Measurements from ENCODE around the gene PROCA1.
A peak's percentile ranks its signal among the peaks of the same experiment; 100 is the strongest.

PROCA1 gene

GRCh38 chr17:28705728-28706334 is 5.9 kb downstream of the PROCA1 start:
- DNase-seq: no peak

- no peak for DNase-seq
Observed at GRCh38 chr17:28705074-28705659, 6.5 kb downstream of the PROCA1 start.

- no peak for DNase-seq
Observed at GRCh38 chr17:28704219-28704858, 7.3 kb downstream of the PROCA1 start.

GRCh38 chr17:28703552-28704218 is 8.0 kb downstream of the PROCA1 start:
- DNase-seq: no peak

GRCh38 chr17:28702752-28703150 is 8.9 kb downstream of the PROCA1 start:
- no peak for DNase-seq

GRCh38 chr17:28702026-28702751 is 9.5 kb downstream of the PROCA1 start:
- no peak for DNase-seq

GRCh38 chr17:28700830-28701492 is 10.7 kb downstream of the PROCA1 start:
- DNase-seq: no peak

GRCh38 chr17:28700278-28700677 is 11.4 kb downstream of the PROCA1 start:
- DNase-seq: no peak

GRCh38 chr17:28698253-28698941 is 13.3 kb downstream of the PROCA1 start:
- no peak for DNase-seq

GRCh38 chr17:28693869-28694268 is 17.8 kb downstream of the PROCA1 start:
- no peak for DNase-seq

- DNase-seq: no peak
Observed at GRCh38 chr17:28689011-28689410, 22.7 kb downstream of the PROCA1 start.

GRCh38 chr17:28688481-28688880 is 23.2 kb downstream of the PROCA1 start:
- DNase-seq: no peak

GRCh38 chr17:28686296-28686695 is 25.4 kb downstream of the PROCA1 start:
- DNase-seq: no peak

- DNase-seq: no peak
Observed at GRCh38 chr17:28685366-28685765, 26.3 kb downstream of the PROCA1 start.

GRCh38 chr17:28684963-28685362 is 26.7 kb downstream of the PROCA1 start:
- DNase-seq: no peak

GRCh38 chr17:28682655-28683054 is 29.0 kb downstream of the PROCA1 start:
- no peak for DNase-seq

- peak; percentile 77 for DNase-seq
Observed at GRCh38 chr17:28675980-28676379, 35.7 kb downstream of the PROCA1 start.

GRCh38 chr17:28675490-28675889 is 36.2 kb downstream of the PROCA1 start:
- DNase-seq: no peak

GRCh38 chr17:28669918-28670317 is 41.8 kb downstream of the PROCA1 start:
- DNase-seq: no peak

- no peak for DNase-seq
Observed at GRCh38 chr17:28667870-28668269, 43.8 kb downstream of the PROCA1 start.

GRCh38 chr17:28665994-28666393 is 45.7 kb downstream of the PROCA1 start:
- no peak for DNase-seq

GRCh38 chr17:28663723-28664122 is 48.0 kb downstream of the PROCA1 start:
- DNase-seq: no peak

All from NCI-H2107 (cell line).